Neural progenitor cell (in vitro differentiated cells): Measurements from ENCODE around the gene GRM8. TPM values are rescaled to one million over a fixed set of nuclear protein-coding genes. Genes with fewer than 3 reads are reported as not detected.

Experiments used
- DNase-seq: peaks from one replicate; pipeline ENCODE4 v3.0.0-alpha.2; 2016; ENCODE audit warnings: low spot score
- H2AFZ ChIP-seq: fragments of 200-600 bp; sonication (generic); replicated peaks from 2 replicates; pipeline ENCODE4 v1.6.1; 2016; ENCODE audit warnings: antibody characterized with exemption
- H3F3A ChIP-seq: fragments of 200-600 bp; sonication (generic); 2 replicates; pipeline ENCODE4 v1.6.1; 2016; ENCODE audit warnings: antibody characterized with exemption, low read depth
- H3K27ac ChIP-seq: fragments of 200-600 bp; sonication (generic); 2 replicates; pipeline ENCODE4 v1.5.1; 2016; ENCODE audit warnings: mild to moderate bottlenecking
- H3K27me3 ChIP-seq: fragments of 200-600 bp; sonication (generic); 2 replicates; pipeline ENCODE4 v1.6.1; 2016; ENCODE audit warnings: mild to moderate bottlenecking, moderate library complexity
- H3K36me3 ChIP-seq: fragments of 200-600 bp; sonication (generic); 2 replicates; pipeline ENCODE4 v1.5.1; 2016
- H3K4me1 ChIP-seq: fragments of 200-600 bp; sonication (generic); 2 replicates; pipeline ENCODE4 v1.6.1; 2016; ENCODE audit warnings: mixed run types
- H3K4me2 ChIP-seq: fragments of 200-600 bp; sonication (generic); 2 replicates; pipeline ENCODE4 v1.6.1; 2016
- H3K4me3 ChIP-seq: fragments of 200-600 bp; sonication (generic); 2 replicates; pipeline ENCODE4 v1.5.1; 2016
- H3K79me2 ChIP-seq: fragments of 200-600 bp; sonication (generic); 2 replicates; pipeline ENCODE4 v1.6.1; 2016; ENCODE audit warnings: low read depth
- H3K9ac ChIP-seq: fragments of 200-600 bp; sonication (generic); 2 replicates; pipeline ENCODE4 v1.6.1; 2016
- H3K9me3 ChIP-seq: fragments of 200-600 bp; sonication (generic); 2 replicates; pipeline ENCODE4 v1.5.1; 2016; ENCODE audit warnings: low read depth
- H4K20me1 ChIP-seq: fragments of 200-600 bp; sonication (generic); 2 replicates; pipeline ENCODE4 v1.6.1; 2016; ENCODE audit warnings: low read depth
- H3K27ac Mint-ChIP-seq: 3 replicates; pipeline ENCODE4 v1.8.0; 2021; ENCODE audit warnings: mixed read lengths
- H3K27me3 Mint-ChIP-seq: 2 replicates; pipeline ENCODE4 v1.8.0; 2022; ENCODE audit warnings: low read depth, mild to moderate bottlenecking, inconsistent platforms, moderate library complexity, mixed read lengths; ENCODE audit not compliant: insufficient read depth
- H3K36me3 Mint-ChIP-seq: 3 replicates; pipeline ENCODE4 v1.8.0; 2021; ENCODE audit warnings: mixed read lengths
- H3K4me1 Mint-ChIP-seq: 3 replicates; pipeline ENCODE4 v1.8.0; 2021; ENCODE audit warnings: mixed read lengths
- H3K4me3 Mint-ChIP-seq: 3 replicates; pipeline ENCODE4 v1.8.0; 2021; ENCODE audit warnings: mild to moderate bottlenecking, moderate library complexity, mixed read lengths
- H3K9me3 Mint-ChIP-seq: 3 replicates; pipeline ENCODE4 v1.8.0; 2020; ENCODE audit warnings: mixed read lengths
- CTCF ChIP-seq: fragments of 200-600 bp; sonication (generic); IDR thresholded peaks from 2 replicates; pipeline ENCODE4 v1.5.1; 2017; ENCODE audit warnings: antibody characterized with exemption, mild to moderate bottlenecking
- EZH2 ChIP-seq: fragments of 200-600 bp; sonication (generic); IDR thresholded peaks from 2 replicates; pipeline ENCODE4 v1.6.1; 2017; ENCODE audit warnings: antibody characterized with exemption, mild to moderate bottlenecking, moderate library complexity
- EZH2phosphoT487 ChIP-seq: fragments of 200-600 bp; sonication (generic); IDR thresholded peaks from 2 replicates; pipeline ENCODE4 v1.6.1; 2017; ENCODE audit warnings: antibody characterized with exemption
- total RNA-seq: library from RNA; depleted of rRNA; stranded (reverse); fragments of >200 nt; gene quantifications from 2 replicates; pipeline ENCODE4 v1.2.3, GENCODE V29; 2015; ENCODE audit warnings: low replicate concordance

The GRM8 gene
- total RNA-seq, 1 donor from 2014 or later: 0.62 TPM

DNA sequence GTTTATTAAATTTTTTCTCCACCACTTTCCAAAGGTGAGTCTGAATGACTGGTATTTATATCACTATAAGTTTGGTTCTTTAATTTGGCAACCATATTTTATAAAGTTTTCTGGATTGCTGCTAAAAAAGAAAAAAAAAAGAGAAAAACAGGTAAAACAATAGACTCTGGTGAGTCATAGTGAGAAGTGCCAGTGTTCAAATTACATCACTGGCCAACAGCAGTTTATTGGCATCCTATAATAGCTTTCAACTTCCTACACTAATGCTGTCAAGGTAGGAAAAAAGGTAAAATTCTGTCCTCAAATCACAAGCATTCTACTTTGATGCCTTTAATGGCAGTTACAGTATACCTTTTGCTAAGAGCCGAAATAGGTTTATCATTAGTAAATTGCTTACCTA is 808.8 kb downstream of the GRM8 start:
- H3K4me1 Mint-ChIP-seq: no peaks in the 10 kb centered on the region
- H3K79me2 ChIP-seq: no peaks in the 10 kb centered on the region
- no peak for DNase-seq
- no peak for TF ChIP-seq EZH2phosphoT487
- TF ChIP-seq CTCF: no peak
- TF ChIP-seq EZH2: no peak
- H3K4me1 ChIP-seq: no peaks in the 10 kb centered on the region
- no peak overlapping the region for H3K9ac ChIP-seq
- no peak overlapping the region for H3K27ac ChIP-seq
- no peak overlapping the region for H3K27ac Mint-ChIP-seq
- no peak overlapping the region for H3K4me3 ChIP-seq
- H3K36me3 Mint-ChIP-seq: no peaks in the 10 kb centered on the region
- H3F3A ChIP-seq: no peaks in the 10 kb centered on the region
- no peaks in the 10 kb centered on the region for H3K9me3 Mint-ChIP-seq
- no peaks in the 10 kb centered on the region for H3K27me3 Mint-ChIP-seq
- no peak overlapping the region for H3K4me2 ChIP-seq
- no peaks in the 10 kb centered on the region for H3K27me3 ChIP-seq
- no peak overlapping the region for H2AFZ ChIP-seq
- no peaks in the 10 kb centered on the region for H3K9me3 ChIP-seq
- H4K20me1 ChIP-seq: no peaks in the 10 kb centered on the region
- H3K36me3 ChIP-seq: no peaks in the 10 kb centered on the region
- no peak overlapping the region for H3K4me3 Mint-ChIP-seq

- no peak overlapping the region for H3K27ac Mint-ChIP-seq
- no peak for TF ChIP-seq EZH2phosphoT487
- TF ChIP-seq EZH2: no peak
- no peak for TF ChIP-seq CTCF
- H3K4me1 ChIP-seq: no peaks in the 10 kb centered on the region
- no peaks in the 10 kb centered on the region for H4K20me1 ChIP-seq
- no peak for DNase-seq
- H3K36me3 ChIP-seq: no peaks in the 10 kb centered on the region
- no peak overlapping the region for H3K4me2 ChIP-seq
- H3K9ac ChIP-seq: no peak overlapping the region
- H3K27ac ChIP-seq: no peak overlapping the region
- H3K4me3 Mint-ChIP-seq: no peak overlapping the region
- no peaks in the 10 kb centered on the region for H3K4me1 Mint-ChIP-seq
- H3K9me3 Mint-ChIP-seq: no peaks in the 10 kb centered on the region
- H3K4me3 ChIP-seq: no peak overlapping the region
- no peaks in the 10 kb centered on the region for H3F3A ChIP-seq
- no peak overlapping the region for H2AFZ ChIP-seq
- H3K27me3 ChIP-seq: no peaks in the 10 kb centered on the region
- no peaks in the 10 kb centered on the region for H3K9me3 ChIP-seq
- H3K36me3 Mint-ChIP-seq: no peaks in the 10 kb centered on the region
- no peaks in the 10 kb centered on the region for H3K27me3 Mint-ChIP-seq
- no peaks in the 10 kb centered on the region for H3K79me2 ChIP-seq
Measured at GRCh38 chr7:126442908-126443307, 809.8 kb downstream of the GRM8 start.

- H3K27ac Mint-ChIP-seq: no peak overlapping the region
- H3K9me3 Mint-ChIP-seq: no peaks in the 10 kb centered on the region
- Histone ChIP-seq H3K79me2 (no peaks in the 10 kb centered on the region), H3K27me3 (no peaks in the 10 kb centered on the region), H3K36me3 (no peaks in the 10 kb centered on the region), H3K4me1 (no peaks in the 10 kb centered on the region), H3K27ac (no peak overlapping the region), H3F3A (no peaks in the 10 kb centered on the region), H3K4me2 (no peak overlapping the region), H3K9me3 (no peaks in the 10 kb centered on the region), H2AFZ (no peak overlapping the region), H3K4me3 (no peak overlapping the region), H4K20me1 (no peaks in the 10 kb centered on the region), H3K9ac (no peak overlapping the region)
- no peaks in the 10 kb centered on the region for H3K4me1 Mint-ChIP-seq
- H3K4me3 Mint-ChIP-seq: no peak overlapping the region
- no peaks in the 10 kb centered on the region for H3K36me3 Mint-ChIP-seq
- no peak for DNase-seq
- no peaks in the 10 kb centered on the region for H3K27me3 Mint-ChIP-seq
- no peak for TF ChIP-seq EZH2
- no peak for TF ChIP-seq EZH2phosphoT487
- TF ChIP-seq CTCF: no peak
Measured at GRCh38 chr7:126441745-126442144, 811.0 kb downstream of the GRM8 start.

DNA sequence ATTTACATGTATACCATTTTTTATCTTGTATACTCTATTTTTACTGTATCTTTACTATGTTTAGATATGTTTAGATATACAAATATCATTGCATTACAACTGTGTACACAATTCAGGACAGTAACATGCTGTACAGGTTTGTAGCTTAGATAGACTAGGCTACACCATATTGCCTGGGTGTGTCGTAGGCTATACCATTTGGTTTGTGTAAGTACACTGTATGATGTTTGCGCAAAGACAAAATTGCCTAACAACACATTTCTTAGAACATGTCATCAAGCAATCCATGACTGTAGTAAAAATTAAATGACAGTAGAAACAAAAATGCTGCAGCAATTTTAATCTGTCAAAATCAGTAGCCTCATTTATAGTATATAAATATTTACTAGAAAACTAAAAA is 812.2 kb downstream of the GRM8 start:
- no peaks in the 10 kb centered on the region for H3F3A ChIP-seq
- H3K79me2 ChIP-seq: no peaks in the 10 kb centered on the region
- no peak overlapping the region for H3K4me3 Mint-ChIP-seq
- TF ChIP-seq EZH2 (no peak), EZH2phosphoT487 (no peak), CTCF (no peak)
- H3K27me3 ChIP-seq: no peaks in the 10 kb centered on the region
- H3K9ac ChIP-seq: no peak overlapping the region
- no peaks in the 10 kb centered on the region for H3K4me1 ChIP-seq
- no peaks in the 10 kb centered on the region for H3K36me3 Mint-ChIP-seq
- no peak overlapping the region for H3K4me3 ChIP-seq
- DNase-seq: no peak
- H3K36me3 ChIP-seq: no peaks in the 10 kb centered on the region
- H3K9me3 ChIP-seq: no peaks in the 10 kb centered on the region
- H2AFZ ChIP-seq: no peak overlapping the region
- H3K27me3 Mint-ChIP-seq: peaks cover 4% of the 10 kb centered on the region
- no peak overlapping the region for H3K27ac ChIP-seq
- no peaks in the 10 kb centered on the region for H3K4me1 Mint-ChIP-seq
- H3K4me2 ChIP-seq: no peak overlapping the region
- no peaks in the 10 kb centered on the region for H4K20me1 ChIP-seq
- H3K27ac Mint-ChIP-seq: no peak overlapping the region
- H3K9me3 Mint-ChIP-seq: no peaks in the 10 kb centered on the region
